PFSK-1 (cell line): ENCODE data around the gene TMBIM4.

Experiments used
- FOXP2 ChIP-seq: optimal IDR thresholded peaks from 2 replicates; pipeline ENCODE3; 2011; ENCODE audit warnings: borderline replicate concordance, control low read depth, inconsistent platforms; ENCODE audit not compliant: insufficient read depth; ENCODE audit errors: extremely low read length, extremely low read depth
- POLR2AphosphoS5 ChIP-seq: IDR thresholded peaks from 2 replicates; pipeline ENCODE4 v1.6.1; 2012; ENCODE audit warnings: low read depth, mild to moderate bottlenecking, control low read depth, low read length, moderate library complexity
- REST ChIP-seq, 2 experiments: IDR thresholded peaks; 2 replicates each; pipeline versions ENCODE4 v1.6.1 to v1.8.0; 2011 to 2012; ENCODE audit warnings: low read depth in 2 of 2, low read length in 2 of 2, control low read depth in 1 of 2, inconsistent platforms in 1 of 2, mild to moderate bottlenecking in 1 of 2, moderate library complexity in 1 of 2; ENCODE audit not compliant: insufficient read depth in 1 of 2
- SIN3A ChIP-seq: IDR thresholded peaks from 2 replicates; pipeline ENCODE4 v1.6.1; 2012; ENCODE audit warnings: mild to moderate bottlenecking, low read length, moderate library complexity, borderline replicate concordance; ENCODE audit not compliant: insufficient read depth
- TAF1 ChIP-seq: IDR thresholded peaks from 2 replicates; pipeline ENCODE4 v1.6.1; 2012; ENCODE audit warnings: low read length, control low read depth, borderline replicate concordance; ENCODE audit not compliant: insufficient read depth

TMBIM4 gene

GRCh38 chr12:66111605-66112004 is 58.2 kb downstream of the TMBIM4 start:
- no peak for TF ChIP-seq POLR2AphosphoS5
- TF ChIP-seq FOXP2: no peak
- no peak for TF ChIP-seq TAF1
- TF ChIP-seq SIN3A: no peak
- no peak for TF ChIP-seq REST (IDR thresholded peaks at IDR 0.05; ENCODE audit: insufficient read depth in 1 of 2, low read depth in 2 of 2, low read length in 2 of 2)

- TF ChIP-seq REST (IDR thresholded peaks at IDR 0.05; ENCODE audit: insufficient read depth in 1 of 2, low read depth in 2 of 2, low read length in 2 of 2): no peak
- no peak for TF ChIP-seq SIN3A
- TF ChIP-seq POLR2AphosphoS5: no peak
- no peak for TF ChIP-seq FOXP2
- TF ChIP-seq TAF1: no peak
These were observed 60.7 kb downstream of the TMBIM4 start for GRCh38 chr12:66109056-66109455.

- TF ChIP-seq TAF1: no peak
- TF ChIP-seq POLR2AphosphoS5: no peak
- no peak for TF ChIP-seq REST (IDR thresholded peaks at IDR 0.05; ENCODE audit: insufficient read depth in 1 of 2, low read depth in 2 of 2, low read length in 2 of 2)
- no peak for TF ChIP-seq FOXP2
- no peak for TF ChIP-seq SIN3A
These were observed 61.4 kb downstream of the TMBIM4 start for GRCh38 chr12:66108386-66108785.

- TF ChIP-seq REST (IDR thresholded peaks at IDR 0.05; ENCODE audit: insufficient read depth in 1 of 2, low read depth in 2 of 2, low read length in 2 of 2) (no peak), SIN3A (no peak), POLR2AphosphoS5 (no peak), TAF1 (no peak), FOXP2 (no peak)
These were observed 62.3 kb downstream of the TMBIM4 start for GRCh38 chr12:66107451-66107915.
